H9 (cell line): ENCODE data around the gene C1orf226. TPM values are rescaled to one million over a fixed set of nuclear protein-coding genes. Genes with fewer than 3 reads are reported as not detected.
A peak's percentile ranks its signal among the peaks of the same experiment; 100 is the strongest.

Source experiments
- DNase-seq: peaks from one replicate; pipeline ENCODE4 v3.0.0-alpha.2; 2017
- H2AFZ ChIP-seq: one replicate; pipeline ENCODE4 v1.6.1; 2013; ENCODE audit warnings: mild to moderate bottlenecking, low read length, control low read depth, moderate library complexity
- H2AK5ac ChIP-seq: 2 replicates; pipeline ENCODE4 v1.6.1; 2013; ENCODE audit warnings: low read length, control low read depth, mixed read lengths; ENCODE audit not compliant: insufficient read length
- H2BK120ac ChIP-seq: one replicate; pipeline ENCODE4 v1.6.1; 2013; ENCODE audit warnings: low read depth, mild to moderate bottlenecking, low read length, control low read depth, inconsistent platforms; ENCODE audit not compliant: poor library complexity, severe bottlenecking
- H2BK12ac ChIP-seq: 2 replicates; pipeline ENCODE4 v1.6.1; 2013; ENCODE audit warnings: low read length, control low read depth, mixed read lengths, low read depth; ENCODE audit not compliant: insufficient read length
- H2BK15ac ChIP-seq: 2 replicates; pipeline ENCODE4 v1.6.1; 2013; ENCODE audit warnings: low read depth, low read length, control low read depth
- H2BK20ac ChIP-seq: one replicate; pipeline ENCODE4 v1.6.1; 2013; ENCODE audit warnings: low read depth, mild to moderate bottlenecking, low read length, control low read depth, inconsistent platforms; ENCODE audit not compliant: poor library complexity, severe bottlenecking
- H2BK5ac ChIP-seq: 2 replicates; pipeline ENCODE4 v1.6.1; 2013; ENCODE audit warnings: low read length, control low read depth, mixed read lengths; ENCODE audit not compliant: insufficient read length
- H3K14ac ChIP-seq: 2 replicates; pipeline ENCODE4 v1.6.1; 2013; ENCODE audit warnings: low read length, control low read depth; ENCODE audit not compliant: insufficient read depth
- H3K18ac ChIP-seq: 2 replicates; pipeline ENCODE4 v1.6.1; 2013; ENCODE audit warnings: low read depth, mild to moderate bottlenecking, mixed read lengths, low read length, control low read depth; ENCODE audit not compliant: insufficient read length
- H3K23ac ChIP-seq: 2 replicates; pipeline ENCODE4 v1.6.1; 2013; ENCODE audit warnings: low read length, control low read depth, mixed read lengths, low read depth; ENCODE audit not compliant: insufficient read length
- H3K23me2 ChIP-seq: 2 replicates; pipeline ENCODE4 v1.6.1; 2013; ENCODE audit warnings: low read depth, mild to moderate bottlenecking, mixed read lengths, low read length, control low read depth; ENCODE audit not compliant: insufficient read length, poor library complexity, severe bottlenecking
- H3K27ac ChIP-seq: 2 replicates; pipeline ENCODE4 v1.5.1; 2013; ENCODE audit warnings: low read length, control low read depth, mixed read lengths, low read depth; ENCODE audit not compliant: insufficient read length
- H3K27me3 ChIP-seq: 2 replicates; pipeline ENCODE4 v1.6.1; 2013; ENCODE audit warnings: low read length, control low read depth, inconsistent platforms; ENCODE audit not compliant: insufficient read depth
- H3K4ac ChIP-seq: 2 replicates; pipeline ENCODE4 v1.6.1; 2013; ENCODE audit warnings: low read depth, mild to moderate bottlenecking, control low read depth, inconsistent platforms, low read length, moderate library complexity
- H3K4me1 ChIP-seq: 2 replicates; pipeline ENCODE4 v1.6.1; 2013; ENCODE audit warnings: low read length, control low read depth, inconsistent platforms; ENCODE audit not compliant: insufficient read depth
- H3K4me2 ChIP-seq: 2 replicates; pipeline ENCODE4 v1.6.1; 2013; ENCODE audit warnings: low read length, control low read depth, mixed read lengths; ENCODE audit not compliant: insufficient read length, insufficient read depth
- H3K56ac ChIP-seq: 2 replicates; pipeline ENCODE4 v1.6.1; 2013; ENCODE audit warnings: low read depth, mild to moderate bottlenecking, mixed read lengths, low read length, control low read depth; ENCODE audit not compliant: insufficient read length
- H3K79me1 ChIP-seq: 2 replicates; pipeline ENCODE4 v1.6.1; 2013; ENCODE audit warnings: low read depth, mild to moderate bottlenecking, moderate library complexity, low read length, control low read depth, inconsistent platforms; ENCODE audit not compliant: insufficient read depth, poor library complexity, severe bottlenecking
- H3K79me2 ChIP-seq: 2 replicates; pipeline ENCODE4 v1.6.1; 2013; ENCODE audit warnings: low read length, control low read depth, inconsistent platforms; ENCODE audit not compliant: insufficient read depth
- H3K9ac ChIP-seq: 2 replicates; pipeline ENCODE4 v1.6.1; 2013; ENCODE audit warnings: low read length, control low read depth, mixed read lengths; ENCODE audit not compliant: insufficient read length; ENCODE audit errors: extremely low read depth
- H3K9me3 ChIP-seq: one replicate; pipeline ENCODE4 v1.6.1; 2013; ENCODE audit warnings: low read depth, low read length, inconsistent platforms; ENCODE audit not compliant: control insufficient read depth
- H3T11ph ChIP-seq: one replicate; pipeline ENCODE4 v1.6.1; 2013; ENCODE audit warnings: mild to moderate bottlenecking, low read length, control low read depth, inconsistent platforms
- H4K20me1 ChIP-seq: one replicate; pipeline ENCODE4 v1.6.1; 2013; ENCODE audit not compliant: control insufficient read depth, insufficient read length, insufficient read depth
- H4K5ac ChIP-seq: 2 replicates; pipeline ENCODE4 v1.6.1; 2013; ENCODE audit warnings: low read depth, mild to moderate bottlenecking, mixed read lengths, low read length, control low read depth; ENCODE audit not compliant: insufficient read length
- H4K8ac ChIP-seq: replicated peaks from 2 replicates; pipeline ENCODE4 v1.6.1; 2013; ENCODE audit warnings: low read length, control low read depth, mixed read lengths, low read depth; ENCODE audit not compliant: insufficient read length
- H4K91ac ChIP-seq: 2 replicates; pipeline ENCODE4 v1.6.1; 2013; ENCODE audit warnings: low read depth, mild to moderate bottlenecking, moderate library complexity, mixed read lengths, low read length, control low read depth; ENCODE audit not compliant: insufficient read length
- H3K27ac Mint-ChIP-seq, 3 experiments: 2 replicates in 2 of 3; 3 replicates in 1 of 3; pipeline ENCODE4 v1.8.0; 2020 to 2021; ENCODE audit warnings: mixed read lengths in 3 of 3, mild to moderate bottlenecking in 1 of 3, moderate library complexity in 1 of 3
- H3K27me3 Mint-ChIP-seq: 2 replicates; pipeline ENCODE4 v1.8.0; 2021; ENCODE audit warnings: low read depth, mild to moderate bottlenecking, moderate library complexity, mixed read lengths
- H3K36me3 Mint-ChIP-seq, 3 experiments: 2 replicates in 2 of 3; 3 replicates in 1 of 3; pipeline ENCODE4 v1.8.0; 2020 to 2021; ENCODE audit warnings: low read depth in 3 of 3, mixed read lengths in 3 of 3; ENCODE audit not compliant: insufficient read depth in 1 of 3
- H3K4me1 Mint-ChIP-seq, 2 experiments: 2 replicates each; pipeline ENCODE4 v1.8.0; 2020; ENCODE audit warnings: mixed read lengths in 2 of 2
- H3K4me3 Mint-ChIP-seq, 2 experiments: 2 replicates in 1 of 2; 3 replicates in 1 of 2; pipeline ENCODE4 v1.8.0; 2020 to 2021; ENCODE audit warnings: mild to moderate bottlenecking in 2 of 2, mixed read lengths in 2 of 2, moderate library complexity in 1 of 2
- H3K9me3 Mint-ChIP-seq, 2 experiments: 2 replicates in 1 of 2; 3 replicates in 1 of 2; pipeline ENCODE4 v1.8.0; 2020; ENCODE audit warnings: mild to moderate bottlenecking in 2 of 2, mixed read lengths in 2 of 2, moderate library complexity in 1 of 2
- CTCF ChIP-seq: fragments of 200-600 bp; sonication (generic); conservative IDR thresholded peaks from 3 replicates; pipeline ENCODE4 v1.8.0; 2021; ENCODE audit warnings: antibody characterized with exemption, mild to moderate bottlenecking
- WGBS: extraction: QIAGEN DNeasy Blood & Tissue Kit; methylation state at CpG from one replicate; pipeline ENCODE4 v1.1.7; 2013; ENCODE audit warnings: missing lambda C conversion rate, low lambda C conversion rate, mixed read lengths; ENCODE audit not compliant: insufficient read length; ENCODE audit errors: extremely low coverage; 5-methylcytosine and 5-hydroxymethylcytosine counted together
- total RNA-seq: library from RNA; stranded (reverse); gene quantifications from 2 replicates; pipeline ENCODE4 v1.2.1, GENCODE V29; 2021

The C1orf226 gene
- total RNA-seq, 1 experiment from 2014 or later, result 11.5 TPM

GRCh38 chr1:162400790-162401355 lies 19.3 kb downstream of the C1orf226 start:
- H3K9me3 ChIP-seq, result no peaks in the 10 kb centered on the region
- no peak overlapping the region for H2AK5ac ChIP-seq
- peaks cover 4% of the 10 kb centered on the region; the same call in 1 of the 2 replicates for H3K4me1 ChIP-seq
- H3K27ac ChIP-seq, result no peak overlapping the region
- no peaks in the 10 kb centered on the region for H3K27me3 ChIP-seq
- no peak overlapping the region for H3K56ac ChIP-seq
- no peak overlapping the region for H2BK5ac ChIP-seq
- H2BK12ac ChIP-seq, result no peak overlapping the region
- H3K4me1 Mint-ChIP-seq, result peaks cover 22 to 27% of the 10 kb centered on the region in 2 experiments
- no peak overlapping the region for H4K91ac ChIP-seq
- no peak overlapping the region for H3K4me2 ChIP-seq
- peaks cover 6% of the 10 kb centered on the region for H3K27me3 Mint-ChIP-seq
- H2BK15ac ChIP-seq, result no peak overlapping the region
- no peaks in the 10 kb centered on the region for H4K20me1 ChIP-seq
- no peaks in the 10 kb centered on the region for H3K79me1 ChIP-seq
- H3K4me3 Mint-ChIP-seq, result no peak overlapping the region
- H3K9ac ChIP-seq, result no peak overlapping the region
- H2AFZ ChIP-seq, result no peak overlapping the region
- no peak overlapping the region for H3K4ac ChIP-seq
- no peak overlapping the region for H2BK20ac ChIP-seq
- no peak for TF ChIP-seq CTCF
- H3K27ac Mint-ChIP-seq, result peak overlapping the region in 1 of 3 experiments; percentile 21; a peak in 1 of 7 replicates
- no peak overlapping the region for H4K5ac ChIP-seq
- no peak overlapping the region for H3K14ac ChIP-seq
- no peak overlapping the region for H3K23ac ChIP-seq
- H3K36me3 Mint-ChIP-seq, result no peaks in the 10 kb centered on the region
- DNase-seq, result no peak
- H3K79me2 ChIP-seq, result no peaks in the 10 kb centered on the region
- no peak overlapping the region for H4K8ac ChIP-seq
- no peak overlapping the region for H2BK120ac ChIP-seq
- H3T11ph ChIP-seq, result no peak overlapping the region
- WGBS, result no CpG with 5 or more reads among the region's 10 CpGs
- H3K18ac ChIP-seq, result no peak overlapping the region
- H3K23me2 ChIP-seq, result no peaks in the 10 kb centered on the region
- no peaks in the 10 kb centered on the region; a peak in 1 of 5 replicates for H3K9me3 Mint-ChIP-seq
